ENCODE data around the gene ZNF92.

GRCh38 chr7:65429642-65430343 is 56.1 kb downstream of the ZNF92 start:
- TF ChIP-seq CTCF (conservative IDR thresholded peaks at IDR 0.05) (no peak), ZFX (IDR thresholded peaks at IDR 0.05) (no peak)
